Motor neuron (in vitro differentiated cells): ENCODE results near the gene CNTNAP5. TPM values are rescaled to one million over a fixed set of nuclear protein-coding genes. Genes with fewer than 3 reads are reported as not detected.

ENCODE experiments used
- ATAC-seq, 8 experiments: fragments of 200-7000 bp; cut with Tn5 transposase; replicated peaks in 6 of 8; 2 replicates each; pipeline ENCODE4 v1.8.0; 2021; ENCODE audit warnings: mild to moderate bottlenecking in 8 of 8, moderate library complexity in 8 of 8
- H3K27ac ChIP-seq, 2 donors: fragments of 250-450 bp; sonication (Bioruptor Pico); 2 replicates each; pipeline ENCODE4 v1.9.0; 2021; ENCODE audit warnings: antibody characterized with exemption in 2 of 2, mild to moderate bottlenecking in 2 of 2, moderate library complexity in 1 of 2
- H3K4me1 ChIP-seq, 2 donors: fragments of 250-450 bp; sonication (Bioruptor Pico); replicated peaks in 1 of 2; 2 replicates each; pipeline ENCODE4 v1.6.1; 2021; ENCODE audit warnings: antibody characterized with exemption in 2 of 2, mild to moderate bottlenecking in 2 of 2, moderate library complexity in 1 of 2
- H3K4me3 ChIP-seq, 5 donors: fragments of 250-450 bp; sonication (Bioruptor Pico); 2 replicates each; pipeline ENCODE4 v1.9.0; 2021; ENCODE audit warnings: antibody characterized with exemption in 5 of 5, mild to moderate bottlenecking in 5 of 5, moderate library complexity in 4 of 5
- WGBS, 10 experiments: fragments of 450-650 bp; shearing (Covaris generic); methylation state at CpG; one replicate each; pipeline ENCODE4 v1.0.0; 2022; 5-methylcytosine and 5-hydroxymethylcytosine counted together
- in situ Hi-C, 9 experiments: fragments of 400-800 bp; cut with MboI; loops; one replicate each; pipeline ENCODE4 v1.15.0; 2021; ENCODE audit warnings: low sequenced_read_pairs in 9 of 9, low pct_unique_long_range_greater_than_20kb in 2 of 9; ENCODE audit not compliant: unreplicated experiment in 9 of 9
- total RNA-seq, 8 experiments: library from RNA; unstranded; fragments of 300-600 nt; gene quantifications; 2 replicates each; pipeline versions ENCODE4 v1.2.3 to v1.2.4, GENCODE V29; 2022

Gene CNTNAP5
- total RNA-seq, 8 experiments from 2014 or later: 0.28 to 12.6 (median 8.7) TPM; not detected in 2

DNA sequence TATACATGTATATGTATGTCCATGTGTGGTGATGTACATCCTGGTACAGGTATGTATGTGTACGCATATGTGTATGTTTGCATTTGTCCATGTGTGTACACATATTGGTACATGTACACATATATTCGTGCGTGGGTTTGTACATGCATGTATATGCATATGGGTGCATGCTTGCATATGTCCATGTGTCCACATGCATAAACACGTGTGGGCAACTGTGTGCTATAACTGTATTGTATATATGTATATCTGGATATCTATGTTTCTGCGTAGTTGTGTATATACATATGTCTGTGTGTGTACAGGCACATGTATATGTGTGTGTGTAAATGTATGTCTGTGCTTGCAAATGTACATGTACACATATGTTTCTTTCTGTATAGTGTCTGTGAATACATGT lies 858.5 kb downstream of the CNTNAP5 start:
- WGBS, 10 experiments: 0 to 100% (median 100%) methylated on average over 1 to 4 of the region's 5 CpGs; no CpG with 5 or more reads in 1 of the 10 experiments
- ATAC-seq: no peak
- Histone ChIP-seq H3K4me3 (no peak overlapping the region), H3K27ac (no peak overlapping the region), H3K4me1 (peaks cover 5 to 16% of the 10 kb centered on the region in 2 donors)
- in situ Hi-C loops: no loop called here

- 0 to 100% (median 80%) methylated on average over 1 to 2 of the region's 2 CpGs; no CpG with 5 or more reads in 2 of the 10 experiments for WGBS, 10 experiments
- Histone ChIP-seq H3K27ac (no peak overlapping the region), H3K4me3 (no peak overlapping the region), H3K4me1 (peaks cover 4 to 16% of the 10 kb centered on the region in 2 donors)
- in situ Hi-C loops: no loop called here
- peak in 1 of 8 experiments; percentile 33 for ATAC-seq
These were observed 859.2 kb downstream of the CNTNAP5 start for GRCh38 chr2:124884315-124884714.

DNA sequence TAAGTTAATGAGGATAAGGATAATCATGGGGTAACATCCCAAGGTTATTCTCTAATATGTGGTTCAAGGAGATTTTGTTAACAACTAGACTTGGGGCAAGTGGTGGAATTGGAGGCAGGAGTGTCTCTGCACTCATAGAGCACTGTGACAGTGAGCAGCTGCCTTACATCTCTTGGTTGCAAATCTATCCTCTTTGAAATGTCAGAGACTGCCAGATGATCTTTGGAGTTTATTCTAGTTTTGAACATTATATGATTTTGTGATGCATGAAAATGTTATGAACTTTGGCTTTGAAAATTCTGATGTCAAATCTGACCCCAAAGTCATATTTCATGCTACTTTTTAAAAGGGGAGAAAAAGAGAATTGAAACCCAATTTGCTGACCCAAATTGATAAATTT lies 861.1 kb downstream of the CNTNAP5 start:
- ATAC-seq: no peak
- in situ Hi-C loops: no loop called here
- Histone ChIP-seq H3K4me1 (peaks cover 0 to 9% of the 10 kb centered on the region in 2 donors), H3K4me3 (no peak overlapping the region), H3K27ac (no peak overlapping the region)

DNA sequence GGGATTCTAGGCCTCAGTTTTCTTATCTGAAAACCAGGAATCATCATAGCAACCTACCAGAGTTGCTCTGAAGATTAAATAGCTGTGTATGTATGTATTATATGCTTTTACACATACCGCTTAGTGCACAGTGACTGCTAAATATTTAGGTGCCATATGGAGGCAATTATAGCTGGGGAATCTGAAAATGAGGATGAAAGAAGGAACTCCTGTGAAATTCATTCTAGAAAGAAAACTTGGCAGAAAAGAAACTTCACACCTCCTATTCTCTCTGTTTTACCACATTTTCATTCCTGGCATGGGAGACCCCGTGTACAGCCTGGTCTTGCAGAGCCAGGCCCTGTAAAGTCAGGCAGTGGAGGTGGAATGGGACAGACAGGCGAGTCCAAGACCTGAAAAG lies 862.4 kb downstream of the CNTNAP5 start:
- ATAC-seq: no peak
- Histone ChIP-seq H3K4me1 (peaks cover 0 to 9% of the 10 kb centered on the region in 2 donors), H3K4me3 (no peak overlapping the region), H3K27ac (no peak overlapping the region)
- in situ Hi-C loops: no loop called here
- 0 to 100% (median 74%) methylated on average over 1 to 3 of the region's 3 CpGs; no CpG with 5 or more reads in 3 of the 10 experiments for WGBS, 10 experiments

GRCh38 chr2:124888431-124888830 lies 863.3 kb downstream of the CNTNAP5 start:
- Histone ChIP-seq H3K4me1 (peaks cover 0 to 9% of the 10 kb centered on the region in 2 donors), H3K4me3 (no peak overlapping the region), H3K27ac (no peak overlapping the region)
- no peak for ATAC-seq
- in situ Hi-C loops: no loop called here
- WGBS, 10 experiments: 0 to 100% (median 95%) methylated on average over 1 of the region's 1 CpG

DNA sequence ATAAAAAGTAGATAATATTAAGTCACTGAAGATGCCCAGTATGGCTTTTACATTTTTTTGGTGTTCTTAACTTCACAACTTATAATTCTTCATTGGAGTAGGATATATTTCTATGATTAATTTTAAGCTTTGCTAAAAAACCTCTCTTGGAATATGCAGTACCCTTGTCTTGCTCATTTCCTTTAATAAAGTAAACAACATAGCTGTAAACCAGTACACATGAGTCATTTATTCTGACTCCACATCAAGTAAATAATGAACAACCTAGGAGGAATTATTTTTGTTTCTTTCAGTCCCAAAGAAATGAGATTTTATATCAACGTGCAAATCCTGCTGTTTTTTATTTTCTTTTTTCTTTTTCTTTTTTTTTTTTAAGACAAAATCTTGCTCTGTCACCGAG lies 869.1 kb downstream of the CNTNAP5 start:
- WGBS, 10 experiments: 0 to 75% (median 32%) methylated on average over 1 to 2 of the region's 2 CpGs
- H3K4me3 ChIP-seq: no peak overlapping the region
- H3K4me1 ChIP-seq: no peaks in the 10 kb centered on the region
- in situ Hi-C loops: no loop called here
- no peak overlapping the region for H3K27ac ChIP-seq
- ATAC-seq: no peak

- in situ Hi-C loops: no loop called here
- 33 to 100% (median 73%) methylated on average over 2 to 4 of the region's 4 CpGs; no CpG with 5 or more reads in 2 of the 10 experiments for WGBS, 10 experiments
- ATAC-seq: no peak
- Histone ChIP-seq H3K27ac (no peak overlapping the region), H3K4me1 (no peaks in the 10 kb centered on the region), H3K4me3 (no peak overlapping the region)
These were observed 873.7 kb downstream of the CNTNAP5 start for GRCh38 chr2:124898827-124899226.

- no peaks in the 10 kb centered on the region for H3K4me1 ChIP-seq
- no peak overlapping the region for H3K4me3 ChIP-seq
- H3K27ac ChIP-seq: no peak overlapping the region
- 0 to 100% (median 48%) methylated on average over 1 to 2 of the region's 2 CpGs for WGBS, 10 experiments
- in situ Hi-C loops: no loop called here
- peak in 1 of 8 experiments; percentile 67 for ATAC-seq
These were observed 883.3 kb downstream of the CNTNAP5 start for GRCh38 chr2:124908411-124908810.

GRCh38 chr2:124911560-124911959 lies 886.5 kb downstream of the CNTNAP5 start:
- no peak overlapping the region for H3K27ac ChIP-seq
- H3K4me3 ChIP-seq: no peak overlapping the region
- WGBS, 10 experiments: 0 to 100% (median 72%) methylated on average over 1 to 5 of the region's 5 CpGs; no CpG with 5 or more reads in 3 of the 10 experiments
- in situ Hi-C loops: no loop called here
- ATAC-seq: peak in 2 of 8 experiments; percentile 57 to 65
- H3K4me1 ChIP-seq: no peaks in the 10 kb centered on the region

GRCh38 chr2:124913868-124914267 lies 888.8 kb downstream of the CNTNAP5 start:
- WGBS, 10 experiments: 32 to 88% (median 76%) methylated on average over 3 to 8 of the region's 9 CpGs; no CpG with 5 or more reads in 1 of the 10 experiments

GRCh38 chr2:124915567-124915966 lies 890.5 kb downstream of the CNTNAP5 start:
- 43 to 100% (median 94%) methylated on average over 1 of the region's 1 CpG; no CpG with 5 or more reads in 4 of the 10 experiments for WGBS, 10 experiments
- in situ Hi-C loops: no loop called here

More at GRCh38 chr2:124913868-124914267, 888.8 kb downstream of the CNTNAP5 start:
- ATAC-seq: no peak
- H3K27ac ChIP-seq: no peak overlapping the region
- no peaks in the 10 kb centered on the region for H3K4me1 ChIP-seq
- in situ Hi-C loops: no loop called here
- H3K4me3 ChIP-seq: no peak overlapping the region

DNA sequence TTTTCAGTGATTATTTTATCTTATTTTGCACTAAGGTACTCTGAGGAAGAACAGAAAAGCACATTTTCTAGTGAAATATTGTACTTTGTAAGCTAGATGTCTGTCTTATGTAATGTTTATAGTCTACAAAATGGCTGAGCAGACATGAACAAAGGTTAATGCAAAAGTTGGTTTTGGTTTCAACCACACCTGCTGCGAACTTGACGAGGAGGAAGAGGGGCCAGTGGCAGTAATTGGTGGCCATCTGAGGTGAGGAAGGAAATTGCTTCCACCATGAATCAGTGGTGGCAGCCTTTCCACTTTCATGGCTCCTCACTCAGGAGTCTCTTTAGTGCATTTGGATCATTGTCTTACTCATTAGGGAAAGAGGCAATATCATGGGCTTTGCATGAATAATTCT lies 894.2 kb downstream of the CNTNAP5 start:
- in situ Hi-C loops: no loop called here
- ATAC-seq: no peak
- WGBS, 10 experiments: 33 to 94% (median 56%) methylated on average over 2 of the region's 2 CpGs; no CpG with 5 or more reads in 2 of the 10 experiments
- no peak overlapping the region for H3K4me3 ChIP-seq
- no peak overlapping the region for H3K27ac ChIP-seq
- H3K4me1 ChIP-seq: peaks cover 0 to 3% of the 10 kb centered on the region in 2 donors

More at GRCh38 chr2:124915567-124915966, 890.5 kb downstream of the CNTNAP5 start:
- H3K27ac ChIP-seq: no peak overlapping the region
- no peaks in the 10 kb centered on the region for H3K4me1 ChIP-seq
- no peak for ATAC-seq
- H3K4me3 ChIP-seq: no peak overlapping the region

DNA sequence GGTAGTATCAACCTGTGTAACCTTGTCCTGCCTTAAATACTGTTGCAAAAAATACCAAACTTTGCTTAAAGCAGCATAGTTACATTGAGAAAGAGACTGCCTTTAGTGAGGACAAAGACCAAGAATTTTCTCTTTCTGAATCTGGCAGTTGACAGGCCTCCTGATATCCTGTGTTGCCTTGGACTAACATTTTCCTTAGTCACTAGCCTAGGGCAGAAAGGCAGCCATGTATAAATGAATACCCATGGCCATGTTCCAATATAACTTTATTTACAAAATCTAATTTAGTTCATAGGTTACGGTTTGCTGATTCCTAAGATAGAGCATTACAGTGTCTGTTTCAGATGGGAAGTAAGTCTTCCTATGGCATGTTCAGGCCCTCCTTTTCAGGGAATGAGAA lies 895.4 kb downstream of the CNTNAP5 start:
- WGBS, 10 experiments: 0 to 100% (median 68%) methylated on average over 1 of the region's 1 CpG; no CpG with 5 or more reads in 6 of the 10 experiments
- Histone ChIP-seq H3K4me3 (no peak overlapping the region), H3K27ac (no peak overlapping the region), H3K4me1 (peaks cover 0 to 3% of the 10 kb centered on the region in 2 donors)
- in situ Hi-C loops: no loop called here
- peak in 2 of 8 experiments; percentile 59 to 63 for ATAC-seq

DNA sequence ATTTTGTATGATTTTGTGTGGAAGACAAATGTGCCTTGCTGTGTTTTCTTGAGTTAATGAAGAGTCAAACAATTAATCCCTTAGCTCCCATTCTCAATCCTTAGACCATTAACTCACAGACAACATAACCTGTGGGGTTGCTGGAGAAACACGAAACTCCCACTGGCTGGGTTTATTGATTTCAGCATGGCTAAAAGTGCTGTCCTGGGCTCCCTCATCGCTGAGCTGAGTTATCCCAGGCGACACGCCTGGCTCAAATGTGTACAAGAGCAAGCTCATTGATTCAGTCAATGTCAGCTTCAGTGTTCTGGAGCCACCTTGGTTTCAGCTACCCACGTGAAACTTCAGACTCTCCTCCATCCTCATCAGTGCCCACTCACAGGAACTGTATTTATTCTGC lies 896.1 kb downstream of the CNTNAP5 start:
- WGBS, 10 experiments: 0 to 100% (median 67%) methylated on average over 1 to 5 of the region's 5 CpGs; no CpG with 5 or more reads in 2 of the 10 experiments
- Histone ChIP-seq H3K4me1 (peaks cover 0 to 3% of the 10 kb centered on the region in 2 donors), H3K4me3 (no peak overlapping the region), H3K27ac (no peak overlapping the region)
- in situ Hi-C loops: no loop called here
- ATAC-seq: no peak
